Measurements from ENCODE around the gene QPCTL.

The QPCTL gene

GRCh38 chr19:45646345-45646698 is 46.1 kb upstream of the QPCTL start:
- H3K4me3 ChIP-seq (ENCODE audit: low read depth, low read length): peak overlapping the region; percentile 43
- in situ Hi-C loops (cut with HindIII; ENCODE audit: low sequenced_read_pairs): loop anchor here (10.0 kb wide), 1 partner anchor 92 kb away; no protein-coding TSS in a partner anchor
- no peak for DNase-seq (ENCODE audit: low read depth)
- TF ChIP-seq CTCF (IDR thresholded peaks at IDR 0.05; ENCODE audit: low read depth, low read length, missing control alignments): no peak

- TF ChIP-seq CTCF (IDR thresholded peaks at IDR 0.05; ENCODE audit: low read depth, low read length, missing control alignments): no peak
- no peak overlapping the region for H3K4me3 ChIP-seq (ENCODE audit: low read depth, low read length)
- in situ Hi-C loops (cut with HindIII; ENCODE audit: low sequenced_read_pairs): no loop called here
- no peak for DNase-seq (ENCODE audit: low read depth)
Measured at GRCh38 chr19:45650722-45651121, 41.7 kb upstream of the QPCTL start.

- TF ChIP-seq CTCF (IDR thresholded peaks at IDR 0.05; ENCODE audit: low read depth, low read length, missing control alignments): no peak
- no peak overlapping the region for H3K4me3 ChIP-seq (ENCODE audit: low read depth, low read length)
- no peak for DNase-seq (ENCODE audit: low read depth)
- in situ Hi-C loops (cut with HindIII; ENCODE audit: low sequenced_read_pairs): no loop called here
Measured at GRCh38 chr19:45653634-45654033, 38.8 kb upstream of the QPCTL start.

GRCh38 chr19:45655073-45655472 is 37.4 kb upstream of the QPCTL start:
- no peak for DNase-seq (ENCODE audit: low read depth)
- in situ Hi-C loops (cut with HindIII; ENCODE audit: low sequenced_read_pairs): no loop called here
- no peak overlapping the region for H3K4me3 ChIP-seq (ENCODE audit: low read depth, low read length)
- no peak for TF ChIP-seq CTCF (IDR thresholded peaks at IDR 0.05; ENCODE audit: low read depth, low read length, missing control alignments)

- in situ Hi-C loops (cut with HindIII; ENCODE audit: low sequenced_read_pairs): no loop called here
- no peak overlapping the region for H3K4me3 ChIP-seq (ENCODE audit: low read depth, low read length)
- DNase-seq (ENCODE audit: low read depth): no peak
- TF ChIP-seq CTCF (IDR thresholded peaks at IDR 0.05; ENCODE audit: low read depth, low read length, missing control alignments): no peak
Measured at GRCh38 chr19:45657520-45658167, 34.8 kb upstream of the QPCTL start.

- in situ Hi-C loops (cut with HindIII; ENCODE audit: low sequenced_read_pairs): no loop called here
- no peak for TF ChIP-seq CTCF (IDR thresholded peaks at IDR 0.05; ENCODE audit: low read depth, low read length, missing control alignments)
- DNase-seq (ENCODE audit: low read depth): no peak
- H3K4me3 ChIP-seq (ENCODE audit: low read depth, low read length): no peak overlapping the region
Measured at GRCh38 chr19:45659096-45659729, 33.3 kb upstream of the QPCTL start.

Data from astrocyte of the cerebellum (primary cell).